ENCODE data around the gene TIMM10.

TIMM10 gene

DNA sequence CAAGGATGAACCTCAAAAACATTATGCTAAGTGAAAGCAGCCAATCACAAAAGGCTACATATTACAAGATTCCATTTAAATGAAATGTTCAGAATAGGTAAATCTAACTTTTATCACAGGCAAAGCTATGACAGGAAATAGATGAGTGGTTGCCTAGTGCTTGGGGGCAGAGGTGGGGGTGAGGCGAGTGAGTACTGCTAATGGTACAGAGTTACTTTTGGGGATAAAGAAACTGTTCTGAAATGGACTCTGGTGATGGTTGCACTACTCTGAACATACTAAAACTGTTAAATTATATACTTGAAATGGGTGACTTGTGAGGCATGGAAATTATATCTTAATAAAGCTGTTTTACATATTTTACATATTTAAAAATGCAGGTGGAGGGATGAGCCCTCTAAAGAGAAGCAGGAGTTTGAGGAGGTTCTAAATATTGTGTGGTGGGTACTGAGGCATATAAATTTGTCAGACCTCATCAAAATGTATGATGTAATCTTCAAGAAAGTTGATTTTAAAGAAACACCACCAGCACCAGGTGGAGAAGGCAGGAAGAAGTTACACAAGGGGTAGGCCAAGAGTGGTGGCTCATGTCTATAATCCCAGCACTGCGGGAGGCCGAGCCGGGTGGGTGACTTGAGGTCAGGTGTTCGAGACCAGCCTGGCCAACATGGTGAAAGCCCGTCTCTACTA is 18.7 kb downstream of the TIMM10 start:
- DNase-seq (ENCODE audit: low read depth, low spot score) = no peak
- no peak overlapping the region for H3K4me3 ChIP-seq (ENCODE audit: low read length)

DNA sequence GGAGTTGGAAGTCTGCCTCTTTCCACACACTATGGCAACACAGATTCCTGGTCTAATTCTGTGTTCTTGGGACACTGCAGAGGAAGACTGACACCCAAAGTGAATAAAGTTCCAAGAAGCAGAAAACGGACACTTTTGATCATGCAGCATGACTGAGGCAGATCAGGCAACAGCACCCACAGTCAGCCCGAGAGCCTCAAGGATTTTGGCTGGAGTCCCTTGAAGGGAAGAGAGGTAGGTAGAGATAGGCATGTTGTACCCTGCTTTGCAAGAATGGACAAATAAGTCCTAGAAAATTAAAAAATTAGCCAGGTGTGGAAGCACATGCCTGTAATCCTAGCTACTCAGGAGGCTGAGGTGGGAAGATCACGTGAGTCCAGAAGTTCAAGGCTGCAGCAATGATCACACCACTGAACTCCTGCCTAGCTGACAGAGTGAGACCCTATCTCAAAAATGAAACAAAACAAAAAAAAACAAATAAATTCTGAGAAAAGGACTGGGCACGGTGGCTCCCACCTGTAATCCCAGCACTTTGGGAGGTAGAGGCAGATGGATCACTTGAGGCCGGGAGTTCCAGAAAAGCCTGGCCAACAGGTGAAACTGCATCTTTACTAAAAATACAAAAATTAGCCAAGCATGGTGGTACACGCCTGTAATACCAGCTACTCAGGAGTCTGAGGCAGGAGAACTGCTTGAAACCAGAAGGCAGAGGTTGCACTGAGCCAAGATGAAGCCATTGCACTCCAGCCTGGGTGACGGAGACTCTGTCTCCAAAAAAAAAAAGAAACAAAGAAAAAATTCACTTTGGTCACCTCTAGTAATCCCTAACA is 22.0 kb downstream of the TIMM10 start:
- no peak for DNase-seq (ENCODE audit: low read depth, low spot score)
- no peak overlapping the region for H3K4me3 ChIP-seq (ENCODE audit: low read length)

DNA sequence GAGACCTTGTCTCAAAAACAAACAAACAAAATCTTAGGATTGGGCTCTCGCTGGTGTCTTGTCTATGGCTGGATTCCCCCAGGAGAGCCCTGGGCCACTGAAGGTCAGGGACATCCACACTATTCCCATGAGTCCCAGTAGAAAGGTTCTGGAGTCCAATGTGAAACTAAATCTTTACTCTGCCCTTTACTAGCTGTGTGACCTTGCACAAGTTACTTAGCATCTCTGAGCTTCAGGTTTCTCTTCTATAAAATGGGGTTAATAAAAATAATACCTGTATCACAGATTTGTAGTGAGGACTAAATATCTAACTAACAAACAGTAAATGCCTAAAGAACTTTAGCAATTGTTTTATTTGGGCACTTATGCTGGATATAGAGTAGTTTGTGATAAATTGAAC is 24.0 kb downstream of the TIMM10 start:
- DNase-seq (ENCODE audit: low read depth, low spot score) = no peak
- H3K4me3 ChIP-seq (ENCODE audit: low read length) = no peak overlapping the region

DNA sequence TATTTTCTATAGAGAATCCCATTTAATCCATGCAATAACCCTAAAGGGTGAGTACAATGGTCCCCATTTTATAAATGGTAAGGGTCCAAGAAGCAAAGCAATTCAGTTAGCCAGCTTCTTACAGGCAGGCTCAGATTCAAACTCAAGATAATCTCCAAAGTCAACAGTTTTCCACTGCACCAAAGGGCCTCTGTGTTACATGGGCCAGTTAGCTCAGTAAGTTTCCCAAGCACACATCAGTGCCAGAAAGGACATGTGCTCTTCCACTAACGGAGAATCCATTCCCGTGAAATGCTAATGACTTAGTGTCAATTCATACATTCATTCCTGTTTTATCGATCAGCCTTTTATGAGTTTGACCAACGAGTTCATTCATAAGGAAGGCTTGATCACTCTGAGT is 26.0 kb downstream of the TIMM10 start:
- no peak for DNase-seq (ENCODE audit: low read depth, low spot score)
- no peak overlapping the region for H3K4me3 ChIP-seq (ENCODE audit: low read length)

DNA sequence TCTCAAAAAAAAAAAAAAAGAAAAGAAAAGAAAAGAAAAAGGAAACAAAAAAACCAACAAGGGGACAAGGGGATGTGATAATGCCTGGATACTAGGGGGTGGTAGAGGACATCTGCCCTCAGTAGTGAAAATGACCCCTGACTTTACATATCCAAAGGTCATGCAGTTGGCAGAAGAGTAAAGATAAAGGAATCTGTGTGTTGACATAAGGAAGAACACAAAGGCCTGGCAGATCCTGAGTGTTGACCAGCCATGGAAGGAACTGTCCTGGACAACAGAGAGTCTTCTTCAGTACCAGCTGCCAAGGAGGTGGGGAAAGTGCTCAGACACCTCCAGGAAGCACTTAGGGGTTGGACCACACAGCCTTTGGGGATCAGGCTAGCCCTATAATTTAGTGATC is 27.7 kb downstream of the TIMM10 start:
- no peak for DNase-seq (ENCODE audit: low read depth, low spot score)
- no peak overlapping the region for H3K4me3 ChIP-seq (ENCODE audit: low read length)

DNA sequence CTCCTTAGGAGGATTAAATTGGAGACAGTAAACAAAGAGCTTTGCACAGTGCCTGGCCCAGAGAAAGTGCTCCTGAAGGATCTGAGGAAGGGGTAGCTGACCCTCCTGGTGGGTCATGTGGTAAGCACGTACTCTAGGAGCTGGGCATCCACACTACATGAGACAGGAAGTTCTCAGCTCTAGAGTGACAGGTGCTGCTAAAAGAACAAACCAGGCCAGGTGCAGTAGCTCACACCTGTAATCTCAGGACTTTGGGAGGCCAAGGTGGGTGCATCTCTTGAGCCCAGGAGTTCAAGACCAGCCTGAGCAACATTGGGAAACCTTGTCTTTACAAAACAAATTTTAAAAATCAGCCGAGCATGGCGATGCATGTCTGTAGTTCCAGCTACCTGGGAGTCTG is 28.2 kb downstream of the TIMM10 start:
- no peak overlapping the region for H3K4me3 ChIP-seq (ENCODE audit: low read length)

DNA sequence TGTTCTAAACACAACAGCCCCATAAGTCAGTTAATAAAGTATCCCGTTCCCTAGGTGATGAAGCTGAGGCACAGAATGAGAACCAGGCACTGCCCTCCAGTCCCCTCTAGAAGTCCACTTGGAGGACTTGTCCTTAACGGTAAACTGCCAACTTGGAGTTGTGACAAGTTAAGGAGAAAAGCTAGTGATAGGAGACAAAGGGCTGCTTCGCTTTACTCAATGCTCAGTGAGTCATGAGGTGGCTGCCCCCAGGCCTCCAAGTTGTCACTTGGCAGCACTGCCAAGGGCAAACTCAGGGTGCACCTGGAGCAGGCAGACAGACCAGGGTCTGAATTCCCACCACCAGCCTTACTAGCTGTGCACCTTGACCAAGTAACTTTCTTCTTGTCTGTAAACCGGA is 28.6 kb downstream of the TIMM10 start:
- H3K4me3 ChIP-seq (ENCODE audit: low read length) = no peak overlapping the region
- no peak for DNase-seq (ENCODE audit: low read depth, low spot score)

More for the DNA sequence above, 28.2 kb downstream of the TIMM10 start:
- no peak for DNase-seq (ENCODE audit: low read depth, low spot score)

DNA sequence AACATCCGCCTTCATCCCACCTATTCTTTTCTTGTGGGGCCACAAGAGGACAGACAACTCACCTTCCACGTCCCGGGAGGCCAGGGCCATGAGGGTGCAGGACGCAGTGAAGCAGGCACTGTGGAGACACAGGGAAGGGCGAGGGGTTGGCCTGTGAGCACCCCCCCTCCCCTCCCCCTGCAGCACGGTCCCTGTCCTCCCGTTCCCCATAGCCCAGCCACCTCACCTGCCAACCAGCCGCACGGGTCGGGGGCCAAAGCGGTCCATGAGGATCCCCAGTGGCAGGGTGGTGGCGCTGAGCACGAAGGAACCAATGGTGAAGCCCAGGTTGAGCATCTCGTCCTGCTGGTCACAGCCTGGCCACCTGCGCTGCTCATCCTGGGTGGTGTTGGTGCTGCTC is 29.6 kb downstream of the TIMM10 start:
- H3K4me3 ChIP-seq (ENCODE audit: low read length) = no peak overlapping the region
- DNase-seq (ENCODE audit: low read depth, low spot score) = no peak

DNA sequence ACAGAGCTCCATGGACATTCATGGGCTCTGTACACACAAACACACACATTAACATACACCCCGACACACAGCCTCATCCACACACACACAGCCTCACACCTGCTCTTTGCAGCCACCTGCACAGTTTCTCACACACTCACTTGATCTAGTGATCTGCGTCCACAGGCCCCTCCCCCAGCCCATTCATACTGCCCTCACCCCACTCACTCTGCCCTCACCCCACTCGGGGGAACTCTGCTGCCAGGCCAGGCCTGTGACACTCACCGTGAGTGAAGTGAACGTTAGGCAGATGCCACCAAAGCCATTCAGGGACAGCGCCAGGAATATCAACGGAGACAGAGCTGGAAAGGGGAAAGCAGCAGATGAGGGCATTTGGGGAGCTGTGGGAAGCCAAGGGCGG is 30.0 kb downstream of the TIMM10 start:
- H3K4me3 ChIP-seq (ENCODE audit: low read length) = no peak overlapping the region
- DNase-seq (ENCODE audit: low read depth, low spot score) = no peak

DNA sequence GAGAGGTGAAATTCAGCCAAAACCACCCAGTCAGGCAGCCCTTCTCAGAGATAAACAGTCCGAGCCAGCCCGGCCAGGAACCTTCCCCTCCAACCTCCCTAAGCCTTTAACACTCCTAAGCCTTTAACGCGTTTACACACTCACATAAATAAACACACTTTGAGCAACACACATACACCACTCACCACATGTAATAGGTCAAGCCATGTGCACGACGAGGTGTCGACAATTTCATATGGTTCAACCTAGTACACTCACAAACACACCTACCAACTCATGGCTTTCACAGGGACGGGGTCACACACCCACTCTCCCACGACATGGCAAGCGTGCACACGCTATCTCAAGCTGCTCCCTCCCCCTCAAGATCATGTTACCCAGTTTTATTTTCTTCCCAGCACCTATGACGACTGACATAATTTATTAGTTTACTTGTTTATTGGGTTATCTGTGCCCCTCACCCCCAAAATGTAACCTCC is 30.5 kb downstream of the TIMM10 start:
- no peak for DNase-seq (ENCODE audit: low read depth, low spot score)
- no peak overlapping the region for H3K4me3 ChIP-seq (ENCODE audit: low read length)

DNA sequence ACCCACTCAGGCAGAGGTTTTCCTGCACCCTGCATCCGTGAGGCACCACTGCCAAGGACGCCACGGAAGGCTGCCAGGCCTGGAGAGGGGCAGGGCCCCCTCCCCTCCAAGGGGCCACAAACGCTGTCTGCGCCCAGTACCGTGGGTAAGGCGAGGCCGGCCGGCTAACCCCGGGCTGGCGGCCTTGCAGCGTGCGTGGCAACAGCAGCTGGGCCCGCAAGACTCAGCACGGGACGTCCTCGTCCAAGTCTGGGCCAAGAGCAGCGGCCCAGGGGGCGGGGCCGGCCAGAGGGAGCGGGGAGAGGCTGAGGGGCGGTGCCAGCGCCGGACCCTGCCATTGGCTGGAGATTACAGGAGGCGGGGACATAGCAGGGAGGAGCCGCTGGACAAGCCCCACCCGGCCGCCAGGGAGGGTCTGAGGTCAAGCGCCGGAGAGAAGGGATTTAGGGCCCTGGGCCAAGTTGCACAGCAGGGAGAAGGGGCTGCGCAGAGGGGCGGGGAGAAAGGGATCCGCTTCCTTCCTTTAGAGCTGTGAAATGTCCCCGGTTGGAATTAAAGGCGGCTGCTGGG is 31.1 kb downstream of the TIMM10 start:
- no peak overlapping the region for H3K4me3 ChIP-seq (ENCODE audit: low read length)
- DNase-seq (ENCODE audit: low read depth, low spot score) = no peak

DNA sequence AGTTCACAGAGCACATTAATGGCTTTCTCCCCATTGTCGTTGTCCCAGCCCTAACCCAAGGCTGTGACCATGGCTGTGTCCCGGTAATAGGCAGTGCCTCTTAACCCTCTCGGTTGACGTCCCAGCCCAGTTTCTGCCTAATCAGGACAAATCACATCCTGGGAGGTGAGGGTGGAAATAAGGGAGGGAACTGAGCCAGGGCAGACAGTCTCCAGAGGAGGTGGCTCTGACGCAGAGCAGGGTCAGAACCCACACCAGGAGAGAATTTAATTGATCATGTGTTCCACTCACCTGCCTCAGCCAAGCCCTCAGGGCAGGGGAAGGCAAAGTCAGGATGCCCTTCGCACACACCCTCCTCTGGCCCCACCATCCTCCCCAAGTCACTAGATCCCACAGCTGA is 32.0 kb downstream of the TIMM10 start:
- DNase-seq (ENCODE audit: low read depth, low spot score) = no peak
- H3K4me3 ChIP-seq (ENCODE audit: low read length) = no peak overlapping the region

DNA sequence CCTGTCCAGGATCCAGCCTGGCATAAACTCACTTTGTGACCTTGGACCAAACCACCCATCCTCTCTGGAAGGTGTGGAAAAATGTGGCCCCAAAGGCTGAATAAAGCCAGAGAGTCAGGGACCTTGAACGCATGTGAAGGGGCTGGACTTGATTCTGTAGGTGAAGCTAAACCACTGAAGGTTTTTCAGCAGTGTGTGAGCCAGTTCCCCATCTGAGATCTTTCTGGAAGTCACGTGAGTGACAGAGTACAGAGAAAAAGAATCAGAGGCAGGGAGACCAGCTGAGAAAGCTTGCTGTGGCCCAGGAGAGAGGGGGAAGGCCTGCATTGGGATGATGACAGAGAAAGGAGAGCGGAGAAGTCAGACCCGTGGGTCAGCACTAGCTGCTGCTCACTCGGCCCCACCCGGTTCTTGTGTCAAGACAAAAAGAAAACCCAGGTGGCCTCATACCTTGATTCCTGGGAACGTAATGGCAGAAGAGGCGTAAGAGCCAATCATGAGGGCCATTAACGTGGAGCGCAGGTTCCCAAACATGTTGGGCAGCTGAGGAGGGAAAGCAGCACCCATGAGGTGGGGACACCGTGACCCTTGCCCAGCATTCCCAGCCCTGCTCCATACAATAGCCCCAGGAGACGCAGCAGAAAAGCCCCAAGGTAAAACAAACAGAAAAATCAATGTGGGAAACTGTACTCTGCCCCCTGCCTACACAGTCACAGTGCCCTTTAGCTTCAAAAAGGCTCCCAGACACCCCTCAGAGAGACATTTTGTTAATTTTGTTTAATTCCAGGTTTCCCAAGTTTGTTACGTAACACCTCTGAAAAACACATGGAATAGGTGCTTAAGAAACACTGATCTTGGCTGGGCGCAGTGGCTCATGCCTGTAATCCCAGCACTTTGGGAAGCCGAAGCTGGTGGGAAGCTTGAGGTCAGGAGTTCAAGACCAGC is 33.0 kb downstream of the TIMM10 start:
- no peak overlapping the region for H3K4me3 ChIP-seq (ENCODE audit: low read length)
- no peak for DNase-seq (ENCODE audit: low read depth, low spot score)

DNA sequence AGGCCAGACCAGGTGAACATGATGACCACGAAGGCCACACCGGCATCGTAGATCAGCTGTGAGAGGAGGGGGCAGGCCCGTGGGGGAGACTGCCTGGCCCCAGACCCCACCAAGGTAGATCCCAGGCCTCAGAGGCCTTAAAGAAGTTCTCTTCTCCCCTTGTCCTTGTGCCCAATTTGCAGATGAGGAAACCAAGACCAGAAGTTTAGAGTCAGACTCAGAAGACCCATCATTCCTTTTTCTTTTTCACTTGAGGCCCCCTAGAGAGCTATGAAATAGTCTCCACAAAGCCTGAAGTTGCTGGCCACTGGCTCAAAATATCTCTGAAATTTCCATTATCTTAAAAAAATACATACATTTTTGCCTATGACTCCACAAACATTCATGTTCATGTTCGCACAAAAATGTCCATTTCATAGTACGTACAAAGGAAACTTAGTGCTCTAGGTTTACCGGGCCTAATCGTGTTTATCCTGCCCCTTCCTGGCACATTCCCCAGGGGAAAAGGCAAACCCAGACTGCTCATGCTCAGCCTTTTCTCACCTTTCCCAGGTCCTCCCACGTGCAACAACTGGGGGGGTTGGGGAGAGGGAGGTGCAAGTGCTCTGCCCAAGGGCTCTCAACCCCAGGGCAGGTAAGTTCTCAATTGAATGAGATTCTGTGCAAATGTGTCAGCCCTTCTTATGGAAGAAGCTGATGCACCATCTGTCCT is 34.3 kb downstream of the TIMM10 start:
- no peak overlapping the region for H3K4me3 ChIP-seq (ENCODE audit: low read length)
- no peak for DNase-seq (ENCODE audit: low read depth, low spot score)

DNA sequence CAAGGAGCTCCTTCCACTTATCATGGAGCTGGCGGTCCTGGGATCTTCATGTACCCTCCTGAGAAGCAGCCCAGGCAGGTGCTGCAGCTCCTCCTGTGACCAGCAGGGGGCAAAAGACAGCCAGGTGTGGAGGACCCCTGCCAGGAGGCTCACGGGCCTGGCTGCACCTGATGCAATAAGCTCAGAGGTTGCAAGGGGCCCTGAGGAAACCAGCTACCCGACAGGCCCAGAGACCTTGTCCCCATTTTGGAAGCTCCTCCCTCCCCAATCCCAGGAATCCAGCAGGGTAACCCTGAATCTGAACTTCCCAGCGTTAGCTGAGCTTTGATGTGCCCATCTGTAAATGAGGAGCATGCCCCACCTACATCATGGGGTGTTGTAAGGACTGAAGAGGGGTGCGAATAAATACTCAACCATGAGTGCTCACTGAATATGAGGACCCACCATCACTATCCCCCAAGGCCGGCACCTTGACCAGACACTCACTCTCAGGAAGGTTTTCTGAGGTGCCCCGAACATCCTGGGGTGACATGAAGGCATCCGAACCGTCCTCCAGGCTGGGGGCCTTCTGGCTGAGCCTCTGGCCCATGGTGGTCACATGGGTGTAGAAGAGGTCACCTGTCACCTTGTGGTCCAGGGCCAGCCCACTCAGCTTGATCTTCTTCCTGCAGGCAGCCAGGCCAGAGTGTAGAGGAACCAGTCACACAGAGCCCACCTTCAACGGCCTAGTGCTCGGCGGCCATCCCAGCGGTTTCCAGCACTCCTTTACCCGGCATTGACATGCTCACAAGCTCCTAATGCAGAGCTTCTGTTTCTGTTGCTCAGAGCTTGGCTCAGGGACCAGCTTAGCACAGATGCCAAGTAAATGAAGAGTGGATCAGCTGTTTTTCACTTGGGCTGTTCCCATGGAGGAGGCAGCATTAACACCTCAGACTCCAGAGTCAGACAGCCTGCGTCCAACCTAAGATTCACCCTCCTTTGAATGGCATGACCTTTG is 36.7 kb downstream of the TIMM10 start:
- DNase-seq (ENCODE audit: low read depth, low spot score) = peak; percentile 46

DNA sequence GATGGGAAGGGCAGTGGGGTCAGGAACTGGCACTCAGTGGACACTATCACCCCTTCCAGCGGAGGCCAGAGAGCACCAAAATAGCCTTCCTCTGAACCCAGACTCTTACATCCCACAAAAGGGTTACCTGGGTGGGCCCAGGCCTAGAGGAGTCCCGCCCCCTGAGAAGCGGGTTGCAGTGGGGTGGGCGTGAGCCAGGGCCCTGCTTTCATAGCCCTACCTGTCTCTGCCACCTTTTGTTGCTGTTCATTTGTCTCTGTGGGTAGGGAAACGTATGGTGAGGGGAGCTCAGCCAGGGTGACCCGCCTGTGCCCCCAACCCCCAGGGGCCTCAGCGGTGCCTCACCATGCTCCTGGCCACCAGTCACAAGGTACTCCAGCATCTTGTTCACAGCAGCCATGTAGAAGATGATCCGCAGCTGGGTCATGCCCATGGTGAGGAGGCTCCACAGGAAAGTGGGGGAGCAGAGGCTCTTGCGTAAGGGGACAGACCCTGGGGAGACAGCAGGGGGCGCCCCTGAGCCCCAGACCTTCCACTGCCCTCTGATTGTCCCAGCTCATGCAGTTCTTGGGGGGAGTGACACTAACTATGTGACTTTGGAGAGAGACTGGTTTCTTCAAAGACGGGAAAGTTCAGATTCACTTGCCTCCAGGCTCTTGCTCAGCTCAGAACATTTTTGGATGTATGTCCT is 39.0 kb downstream of the TIMM10 start:
- no peak overlapping the region for H3K4me3 ChIP-seq (ENCODE audit: low read length)
- peak; percentile 32 for DNase-seq (ENCODE audit: low read depth, low spot score)

More for the DNA sequence above, 36.7 kb downstream of the TIMM10 start:
- no peak overlapping the region for H3K4me3 ChIP-seq (ENCODE audit: low read length)
